Measurements from ENCODE around the gene REX1BD.

REX1BD gene

GRCh38 chr19:18605546-18606280 lies 17.1 kb downstream of the REX1BD start:
- TF ChIP-seq ZFX (IDR thresholded peaks at IDR 0.05) (no peak), CTCF (conservative IDR thresholded peaks at IDR 0.05) (no peak)
- H3K27ac ChIP-seq: no peak overlapping the region

GRCh38 chr19:18606281-18607225 lies 18.0 kb downstream of the REX1BD start, which contains the start of gene CRLF1:
Gene CRLF1 (minus strand): TSS chr19:18606799. CDS start chr19:18606656, 143 bp downstream.
- TF ChIP-seq CTCF (conservative IDR thresholded peaks at IDR 0.05) (no peak), ZFX (IDR thresholded peaks at IDR 0.05) (no peak)
- no peak within 1 kb of the TSS for H3K27ac ChIP-seq

- no peak for TF ChIP-seq ZFX (IDR thresholded peaks at IDR 0.05)
- no peak for TF ChIP-seq CTCF (conservative IDR thresholded peaks at IDR 0.05)
Measured at GRCh38 chr19:18607226-18608101, 18.9 kb downstream of the REX1BD start.

GRCh38 chr19:18608102-18608804 lies 19.7 kb downstream of the REX1BD start:
- TF ChIP-seq CTCF (conservative IDR thresholded peaks at IDR 0.05) (no peak), ZFX (IDR thresholded peaks at IDR 0.05) (no peak)
- H3K27ac ChIP-seq: no peak overlapping the region

More at GRCh38 chr19:18607226-18608101, 18.9 kb downstream of the REX1BD start:
- H3K27ac ChIP-seq: no peak overlapping the region

- 0 out of 2 replicates have a peak, but pooled peaks have one; percentile 12 for TF ChIP-seq ZFX (IDR thresholded peaks at IDR 0.05)
- no peak for TF ChIP-seq CTCF (conservative IDR thresholded peaks at IDR 0.05)
- H3K27ac ChIP-seq: no peak overlapping the region
Measured at GRCh38 chr19:18608805-18609716, 20.5 kb downstream of the REX1BD start.

- TF ChIP-seq ZFX (IDR thresholded peaks at IDR 0.05) (no peak), CTCF (conservative IDR thresholded peaks at IDR 0.05) (no peak)
- H3K27ac ChIP-seq: no peak overlapping the region
Measured at GRCh38 chr19:18609717-18610051, 21.1 kb downstream of the REX1BD start.
